Activated naive CD4-positive, alpha-beta T cell treated with anti-CD3 and anti-CD28 coated beads for 36 hours (primary cell): ENCODE results near the gene L3HYPDH. TPM values are rescaled to one million over a fixed set of nuclear protein-coding genes. Genes with fewer than 3 reads are reported as not detected.

ENCODE experiments used
- total RNA-seq, 2 experiments: library from RNA; stranded (reverse); gene quantifications; one replicate each; pipeline ENCODE4 v1.2.3, GENCODE V29; 2021

L3HYPDH gene
- total RNA-seq, 2 experiments from 2014 or later: 7.0 to 7.6 TPM

Other genes starting within 250 kb of the L3HYPDH start
- under 1 TPM; 0.64 to 0.67 TPM for gene GPR135, start 19.0 kb downstream of the L3HYPDH start, total RNA-seq
- 10 to 100 TPM; 15.2 to 15.6 TPM for gene JKAMP, start 109 bp upstream of the L3HYPDH start, total RNA-seq
- gene CCDC175, start 92.4 kb upstream of the L3HYPDH start, total RNA-seq: not detected